HEK293T (cell line): ENCODE measurements around the gene CDC42EP2.

ENCODE experiments used
- CTCF ChIA-PET: fragments of 350-600 bp; formaldehyde crosslinking; extraction: SDS; loops from one replicate; lab custom pipeline; 2021; ENCODE audit warnings: antibody characterized with exemption, inconsistent platforms; lab: Yijun Ruan, JAX
- POLR2A ChIA-PET: fragments of 350-600 bp; formaldehyde crosslinking; extraction: SDS; loops from one replicate; lab custom pipeline; 2020; ENCODE audit warnings: antibody characterized with exemption, inconsistent platforms; lab: Yijun Ruan, JAX
- DNase-seq: peaks from one replicate; pipeline ENCODE4 v3.0.0; 2012; ENCODE audit warnings: mixed read lengths; ENCODE audit errors: extremely low spot score
- ARNT ChIP-seq: fragments of 450-650 bp; IDR thresholded peaks from 2 replicates; pipeline ENCODE4 v1.6.1; 2017; ENCODE audit warnings: mild to moderate bottlenecking
- BHLHE40 ChIP-seq: fragments of 450-650 bp; IDR thresholded peaks from 2 replicates; pipeline ENCODE4 v1.6.1; 2016; ENCODE audit warnings: mild to moderate bottlenecking, moderate library complexity, borderline replicate concordance
- CTBP1 ChIP-seq: fragments of 450-650 bp; IDR thresholded peaks from 2 replicates; pipeline ENCODE4 v1.6.1; 2016; ENCODE audit warnings: borderline replicate concordance
- ELF4 ChIP-seq: fragments of 450-650 bp; IDR thresholded peaks from 2 replicates; pipeline ENCODE4 v1.6.1; 2017; ENCODE audit warnings: antibody characterized with exemption
- FOXA1 ChIP-seq: fragments of 450-650 bp; IDR thresholded peaks from 2 replicates; pipeline ENCODE4 v1.6.1; 2016; ENCODE audit warnings: mild to moderate bottlenecking
- FOXK2 ChIP-seq: fragments of 450-650 bp; IDR thresholded peaks from 2 replicates; pipeline ENCODE4 v1.6.1; 2016; ENCODE audit warnings: mild to moderate bottlenecking
- FOXM1 ChIP-seq: fragments of 450-650 bp; IDR thresholded peaks from 2 replicates; pipeline ENCODE4 v1.6.1; 2017; ENCODE audit warnings: mild to moderate bottlenecking, borderline replicate concordance
- HDGF ChIP-seq: fragments of 450-650 bp; IDR thresholded peaks from 2 replicates; pipeline ENCODE4 v1.6.1; 2017; ENCODE audit warnings: antibody characterized with exemption, borderline replicate concordance
- L3MBTL2 ChIP-seq: fragments of 450-650 bp; conservative IDR thresholded peaks from 2 replicates; pipeline ENCODE4 v1.6.1; 2016; ENCODE audit warnings: mild to moderate bottlenecking
- LEF1 ChIP-seq: fragments of 450-650 bp; IDR thresholded peaks from 2 replicates; pipeline ENCODE4 v1.6.1; 2017; ENCODE audit warnings: mild to moderate bottlenecking, borderline replicate concordance
- NFRKB ChIP-seq: fragments of 450-650 bp; IDR thresholded peaks from 2 replicates; pipeline ENCODE4 v1.6.1; 2016; ENCODE audit warnings: mild to moderate bottlenecking, moderate library complexity
- SP1 ChIP-seq: fragments of 450-650 bp; IDR thresholded peaks from 2 replicates; pipeline ENCODE4 v1.6.1; 2017
- SUZ12 ChIP-seq: fragments of 450-650 bp; IDR thresholded peaks from 2 replicates; pipeline ENCODE4 v1.6.1; 2016; ENCODE audit warnings: mild to moderate bottlenecking
- TARDBP ChIP-seq: fragments of 450-650 bp; IDR thresholded peaks from 2 replicates; pipeline ENCODE4 v1.6.1; 2016
- ZNF384 ChIP-seq: fragments of 450-650 bp; IDR thresholded peaks from 2 replicates; pipeline ENCODE4 v1.6.1; 2016
- TF ChIP-seq, protein P1 (sequence below): fragments of 450-650 bp; IDR thresholded peaks from 2 replicates; pipeline ENCODE4 v1.6.1; 2016

CDC42EP2 gene

DNA sequence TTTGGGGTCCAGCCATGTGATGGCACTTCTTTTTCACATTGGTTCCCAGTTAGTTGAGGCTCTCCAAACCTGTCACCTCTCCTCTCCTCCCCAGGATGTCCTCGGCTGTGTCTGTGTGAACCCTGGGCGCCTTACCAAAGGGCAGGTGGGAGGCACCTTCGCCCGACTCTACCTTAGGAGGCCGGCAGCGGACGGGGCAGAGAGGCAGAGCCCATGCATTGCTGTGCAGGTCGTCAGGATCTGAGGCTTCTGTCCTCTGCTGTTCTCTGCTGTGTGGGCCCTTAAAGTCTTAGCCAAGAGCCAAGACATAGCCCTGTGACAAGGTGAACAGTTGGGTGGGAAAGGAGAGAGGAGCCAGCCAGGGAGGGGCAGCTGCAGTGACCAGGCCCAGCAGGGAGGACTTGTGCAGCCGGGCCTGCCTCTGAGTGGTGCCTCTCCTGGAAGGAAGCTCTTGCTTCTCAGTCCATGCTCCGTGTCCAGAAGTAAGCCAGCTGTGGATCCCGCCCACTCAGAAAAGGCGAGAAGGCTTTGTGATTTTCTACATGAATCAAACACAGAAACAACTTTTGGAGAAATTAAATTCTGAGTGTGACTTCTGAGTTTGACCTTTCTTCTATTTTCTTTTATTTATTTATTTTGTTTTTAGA lies 17.5 kb upstream of the CDC42EP2 start:
- DNase-seq, result no peak
- ChIA-PET POLR2A (interaction anchor here (2.1 kb wide), 1 partner anchor 10 kb away, joined by 5 read pairs; no protein-coding TSS in a partner anchor), CTCF (no interaction called here)
- TF ChIP-seq FOXA1 (no peak), ELF4 (no peak), L3MBTL2 (no peak), CTBP1 (no peak), SUZ12 (no peak)

DNA sequence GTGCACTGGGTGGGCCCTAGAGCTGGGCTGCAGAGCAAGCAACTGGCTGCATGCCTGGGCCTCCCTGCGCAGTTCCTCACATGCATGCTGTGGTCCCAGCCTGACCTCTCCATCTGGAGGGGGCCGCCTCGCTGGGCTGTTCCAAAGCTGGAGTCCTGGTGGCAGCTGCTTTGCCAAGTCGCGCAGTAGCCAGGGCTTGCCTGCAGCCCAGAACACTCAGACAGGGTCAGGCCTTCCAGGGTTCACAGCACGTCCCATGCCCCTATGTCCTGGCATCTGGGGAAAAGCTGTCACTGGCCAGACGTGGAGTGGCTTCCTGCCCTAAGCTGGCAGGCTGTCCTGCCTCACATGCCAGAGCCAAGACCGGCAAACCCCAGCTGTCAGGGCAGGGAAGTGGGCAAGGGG lies 16.5 kb upstream of the CDC42EP2 start:
- ChIA-PET POLR2A (no interaction called here), CTCF (interaction anchor here (1.5 kb wide), 1 partner anchor 17 kb away, joined by 4 read pairs; no protein-coding TSS in a partner anchor)
- TF ChIP-seq CTBP1 (no peak), SP1 (no peak), FOXK2 (no peak), SUZ12 (no peak), FOXA1 (no peak), BHLHE40 (no peak), ZNF384 (no peak), NFRKB (no peak), L3MBTL2 (no peak)
- no peak for DNase-seq

DNA sequence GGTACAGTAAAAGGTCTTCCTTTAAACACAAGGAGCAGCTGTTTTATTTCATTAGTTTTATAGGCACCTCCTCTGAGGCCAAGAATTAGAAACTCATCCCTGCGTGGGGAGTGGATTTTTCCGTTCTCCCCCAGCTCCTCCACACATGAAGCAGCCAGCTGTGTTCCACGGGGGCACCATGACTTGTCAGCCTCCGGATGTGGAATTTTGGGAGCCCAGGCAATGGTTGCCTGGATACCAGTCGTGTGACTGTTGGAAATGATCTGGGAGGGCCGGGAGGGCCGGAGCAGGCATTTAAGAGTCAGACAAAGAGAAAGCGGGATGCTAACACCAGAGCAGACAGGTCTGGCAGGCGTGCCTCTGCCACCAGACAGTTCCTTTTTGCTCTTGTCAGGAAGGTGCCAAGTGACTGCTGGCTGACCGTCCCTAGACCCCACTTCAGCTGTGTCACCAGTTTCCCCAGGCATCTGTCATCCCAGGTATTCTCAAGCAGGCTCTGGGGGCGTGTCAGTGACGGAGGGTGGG lies 15.9 kb upstream of the CDC42EP2 start:
- TF ChIP-seq SP1 (no peak), HDGF (no peak), ZNF384 (no peak)
- TF ChIP-seq, protein P1, sequence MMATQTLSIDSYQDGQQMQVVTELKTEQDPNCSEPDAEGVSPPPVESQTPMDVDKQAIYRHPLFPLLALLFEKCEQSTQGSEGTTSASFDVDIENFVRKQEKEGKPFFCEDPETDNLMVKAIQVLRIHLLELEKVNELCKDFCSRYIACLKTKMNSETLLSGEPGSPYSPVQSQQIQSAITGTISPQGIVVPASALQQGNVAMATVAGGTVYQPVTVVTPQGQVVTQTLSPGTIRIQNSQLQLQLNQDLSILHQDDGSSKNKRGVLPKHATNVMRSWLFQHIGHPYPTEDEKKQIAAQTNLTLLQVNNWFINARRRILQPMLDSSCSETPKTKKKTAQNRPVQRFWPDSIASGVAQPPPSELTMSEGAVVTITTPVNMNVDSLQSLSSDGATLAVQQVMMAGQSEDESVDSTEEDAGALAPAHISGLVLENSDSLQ, result no peak
- ChIA-PET CTCF (interaction anchor here (1.5 kb wide), 1 partner anchor 17 kb away, joined by 4 read pairs; no protein-coding TSS in a partner anchor), POLR2A (no interaction called here)
- no peak for DNase-seq

DNA sequence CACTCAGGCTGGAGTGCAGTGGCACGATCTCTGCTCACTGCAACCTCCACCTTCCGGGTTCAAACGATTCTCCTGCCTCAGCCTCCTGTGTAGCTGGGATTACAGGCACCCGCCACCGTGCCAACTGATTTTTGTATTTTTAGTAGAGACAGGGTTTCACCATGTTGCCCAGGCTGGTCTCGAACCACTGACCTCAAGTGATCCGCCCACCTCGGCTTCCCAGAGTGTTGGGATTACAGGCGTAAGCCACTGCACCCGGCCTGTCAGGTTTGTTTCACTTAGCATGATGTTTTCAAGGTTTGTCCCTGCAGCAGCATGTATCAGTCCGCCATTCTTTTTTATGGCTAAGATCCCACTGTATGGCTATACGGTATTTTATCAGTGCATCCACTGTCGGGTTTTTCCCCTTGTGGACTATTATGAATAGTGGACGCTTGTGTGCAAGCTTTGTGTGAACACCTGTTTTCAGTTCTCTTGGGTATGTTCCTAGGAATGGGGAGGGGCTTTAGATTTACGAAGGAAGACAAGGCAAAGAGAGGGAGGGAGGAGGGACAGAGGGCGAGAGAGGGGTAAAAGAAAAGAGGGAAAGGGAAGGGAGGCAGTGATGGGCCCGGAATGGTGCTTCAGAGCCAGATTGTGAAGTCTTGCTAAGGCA lies 13.9 kb upstream of the CDC42EP2 start:
- ChIA-PET CTCF (no interaction called here), POLR2A (no interaction called here)
- no peak for TF ChIP-seq ZNF384
- no peak for TF ChIP-seq LEF1
- no peak for TF ChIP-seq BHLHE40
- TF ChIP-seq HDGF, result no peak
- no peak for TF ChIP-seq ARNT
- TF ChIP-seq SUZ12, result no peak
- TF ChIP-seq SP1, result no peak
- DNase-seq, result no peak

DNA sequence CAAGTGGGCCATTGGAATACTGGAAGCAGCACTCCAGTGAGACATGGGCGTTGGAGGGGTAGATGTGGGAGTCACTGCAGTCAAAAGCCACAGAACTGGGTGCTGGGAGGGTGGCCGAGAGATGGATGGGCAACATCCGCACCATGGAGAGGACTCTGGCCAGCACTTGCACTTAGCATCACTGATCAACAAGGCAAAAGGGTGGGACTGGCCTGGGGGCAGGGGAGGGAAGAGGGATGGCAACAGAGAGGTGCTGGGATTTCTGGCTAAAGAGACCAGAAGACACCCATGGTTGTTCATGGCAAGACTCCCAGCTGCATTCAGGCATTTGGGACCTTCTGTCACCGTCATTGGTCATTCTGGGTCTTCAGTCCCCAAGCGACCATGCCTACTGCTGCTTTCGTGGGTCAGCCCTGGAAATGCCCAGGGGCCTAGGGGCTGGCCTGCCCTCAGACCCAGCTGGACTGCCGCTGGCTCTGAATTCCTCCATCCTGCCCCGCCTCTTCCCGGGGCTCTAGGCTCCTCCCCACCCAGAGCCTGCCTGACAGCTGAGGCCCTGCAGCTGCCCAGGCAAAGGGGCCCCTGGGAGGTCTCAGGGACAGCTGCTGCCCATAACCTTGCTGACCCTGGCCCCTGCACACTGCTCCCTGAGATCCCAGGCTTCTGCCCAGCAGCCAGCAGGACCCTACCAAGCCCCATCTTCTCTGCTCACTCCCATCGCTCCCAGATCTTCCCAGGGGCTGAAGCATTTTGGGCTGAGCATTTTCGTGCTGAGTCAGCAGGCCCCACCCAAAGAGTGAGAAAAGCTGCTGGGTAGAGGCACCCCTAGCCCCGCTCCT lies 13.0 kb upstream of the CDC42EP2 start:
- no peak for TF ChIP-seq SUZ12
- no peak for TF ChIP-seq L3MBTL2
- TF ChIP-seq FOXM1, result no peak
- no peak for TF ChIP-seq HDGF
- TF ChIP-seq ZNF384, result no peak
- TF ChIP-seq TARDBP, result no peak
- TF ChIP-seq LEF1, result no peak
- TF ChIP-seq, protein P1, result no peak
- TF ChIP-seq CTBP1, result no peak
- TF ChIP-seq FOXA1, result no peak
- no peak for TF ChIP-seq ARNT
- no peak for TF ChIP-seq BHLHE40
- no peak for TF ChIP-seq ELF4
- TF ChIP-seq FOXK2, result no peak
- no peak for TF ChIP-seq NFRKB
- no peak for TF ChIP-seq SP1
- ChIA-PET CTCF (interaction anchor here (0.7 to 0.9 kb wide), 2 partner anchors 14 to 26 kb away, joined by 3 read pairs; no protein-coding TSS in a partner anchor), POLR2A (interaction anchor here (0.6 kb wide), 1 partner anchor 11 kb away, joined by 4 read pairs; no protein-coding TSS in a partner anchor)
- no peak for DNase-seq

DNA sequence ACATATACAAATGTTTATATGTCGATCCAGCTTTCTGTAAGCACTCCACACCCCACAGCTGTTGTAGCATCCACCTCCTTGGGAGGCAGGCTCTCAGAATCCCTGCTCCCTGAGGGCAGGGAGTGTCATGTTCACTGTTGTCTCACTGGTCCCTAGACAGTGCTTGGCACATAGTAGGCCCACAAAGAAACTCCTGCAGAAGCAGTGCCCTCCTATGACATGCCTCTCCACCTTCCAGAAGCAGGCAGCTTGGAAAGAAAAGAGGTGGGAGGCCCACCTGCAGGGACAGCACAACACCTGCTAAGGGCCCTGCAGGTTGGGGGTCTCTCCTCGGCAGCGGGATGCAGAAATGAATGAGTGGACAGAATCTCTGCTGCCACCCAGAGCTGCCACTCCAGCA lies 11.1 kb upstream of the CDC42EP2 start:
- no peak for DNase-seq
- TF ChIP-seq SUZ12, result no peak
- no peak for TF ChIP-seq NFRKB
- TF ChIP-seq BHLHE40, result no peak
- no peak for TF ChIP-seq CTBP1
- no peak for TF ChIP-seq FOXA1
- TF ChIP-seq L3MBTL2, result no peak
- TF ChIP-seq, protein P1, result no peak
- no peak for TF ChIP-seq ARNT
- TF ChIP-seq SP1, result no peak
- no peak for TF ChIP-seq ELF4
- CTCF ChIA-PET, result no interaction called here
- POLR2A ChIA-PET, result interaction anchor here (0.8 to 1.1 kb wide), 2 partner anchors 9 to 42 kb away, joined by 3 to 4 read pairs; partner anchors contain the start of gene POLA2
